CD8-positive, alpha-beta memory T cell (primary cell): ENCODE results near the gene NEK1. TPM values are rescaled to one million over a fixed set of nuclear protein-coding genes. Genes with fewer than 3 reads are reported as not detected.
A peak's percentile ranks its signal among the peaks of the same experiment; 100 is the strongest.
"Not testable (repeated sequence)": the region's sequence is repeated elsewhere in the genome, so short reads cannot be mapped to it uniquely, and the experiment has no call there.

ENCODE experiments used
- CTCF ChIA-PET: fragments of 350-600 bp; sonication (Branson Sonifier 250); formaldehyde crosslinking; loops from one replicate; lab custom pipeline; 2021; ENCODE audit warnings: antibody characterized with exemption; lab: Charles Lee
- POLR2A ChIA-PET: fragments of 350-600 bp; sonication (Branson Sonifier 250); formaldehyde crosslinking; loops from one replicate; lab custom pipeline; 2021; ENCODE audit warnings: antibody characterized with exemption; lab: Charles Lee
- DNase-seq, 5 donors: peaks; one replicate each; pipeline versions ENCODE4 v3.0.0 to v3.0.0-alpha.2; 2020 to 2022; ENCODE audit warnings: mixed read lengths in 1 of 5
- H3K27ac ChIP-seq: one replicate; pipeline ENCODE4 v1.7.0; 2013; ENCODE audit warnings: low read depth, mild to moderate bottlenecking, low read length, moderate library complexity
- H3K27me3 ChIP-seq: 2 replicates; pipeline ENCODE4 v1.7.0; 2013; ENCODE audit warnings: low read length, mild to moderate bottlenecking; ENCODE audit not compliant: insufficient read depth, poor library complexity, severe bottlenecking
- H3K36me3 ChIP-seq: 2 replicates; pipeline ENCODE4 v1.7.0; 2013; ENCODE audit warnings: mild to moderate bottlenecking, low read length, moderate library complexity; ENCODE audit not compliant: insufficient read depth
- H3K4me1 ChIP-seq: 2 replicates; pipeline ENCODE4 v1.7.0; 2013; ENCODE audit warnings: mild to moderate bottlenecking, low read length, moderate library complexity; ENCODE audit not compliant: insufficient read depth
- H3K4me3 ChIP-seq: 2 replicates; pipeline ENCODE4 v1.7.0; 2013; ENCODE audit warnings: mild to moderate bottlenecking, low read length
- H3K9me3 ChIP-seq: 2 replicates; pipeline ENCODE4 v1.7.0; 2013; ENCODE audit warnings: mild to moderate bottlenecking, low read length
- H3K27ac Mint-ChIP-seq, 8 donors: one replicate each; pipeline ENCODE4 v1.8.0; 2020 to 2021; ENCODE audit warnings: mixed read lengths in 8 of 8, mild to moderate bottlenecking in 6 of 8, inconsistent platforms in 3 of 8, moderate library complexity in 3 of 8
- H3K27me3 Mint-ChIP-seq, 2 donors: one replicate each; pipeline ENCODE4 v1.8.0; 2020 to 2021; ENCODE audit warnings: mixed read lengths in 2 of 2, mild to moderate bottlenecking in 1 of 2, moderate library complexity in 1 of 2
- H3K36me3 Mint-ChIP-seq, 3 donors: one replicate each; pipeline ENCODE4 v1.8.0; 2020 to 2021; ENCODE audit warnings: mixed read lengths in 3 of 3, inconsistent platforms in 1 of 3, mild to moderate bottlenecking in 1 of 3
- H3K4me1 Mint-ChIP-seq, 3 donors: one replicate each; pipeline ENCODE4 v1.8.0; 2020 to 2021; ENCODE audit warnings: mixed read lengths in 3 of 3, inconsistent platforms in 1 of 3, mild to moderate bottlenecking in 1 of 3
- H3K4me3 Mint-ChIP-seq, 7 donors: one replicate each; pipeline ENCODE4 v1.8.0; 2020 to 2021; ENCODE audit warnings: mixed read lengths in 7 of 7, mild to moderate bottlenecking in 6 of 7, moderate library complexity in 4 of 7, inconsistent platforms in 2 of 7
- H3K9me3 Mint-ChIP-seq, 5 donors: one replicate each; pipeline ENCODE4 v1.8.0; 2020 to 2022; ENCODE audit warnings: mixed read lengths in 5 of 5, mild to moderate bottlenecking in 3 of 5, moderate library complexity in 2 of 5, inconsistent platforms in 1 of 5
- polyA plus RNA-seq: library from polyadenylated mRNA; unstranded; fragments of 300-500 nt; fragmentation: Illumina TruSeq; gene quantifications from one replicate; pipeline ENCODE4 v1.2.3, GENCODE V29; 2021
- total RNA-seq, 2 experiments: library from RNA; stranded (reverse); gene quantifications; one replicate each; pipeline ENCODE4 v1.2.3, GENCODE V29; 2021

NEK1 gene
- total and polyA plus RNA-seq, 3 experiments from 2014 or later: 10.5 to 11.7 (median 11.6) TPM

GRCh38 chr4:169428376-169428775 is 184.0 kb downstream of the NEK1 start:
- Histone ChIP-seq H3K4me1 (no peaks in the 10 kb centered on the region), H3K27me3 (no peaks in the 10 kb centered on the region), H3K36me3 (no peaks in the 10 kb centered on the region), H3K9me3 (no peaks in the 10 kb centered on the region), H3K27ac (no peak overlapping the region), H3K4me3 (no peak overlapping the region)
- H3K4me1 Mint-ChIP-seq: no peaks in the 10 kb centered on the region
- no peak overlapping the region for H3K4me3 Mint-ChIP-seq
- ChIA-PET CTCF (no interaction called here), POLR2A (no interaction called here)
- H3K27ac Mint-ChIP-seq: peak overlapping the region in 1 of 8 donors; percentile 2
- H3K9me3 Mint-ChIP-seq: no peaks in the 10 kb centered on the region
- DNase-seq: no peak
- H3K36me3 Mint-ChIP-seq: peaks cover 14 to 35% (median 15%) of the 10 kb centered on the region in 3 donors
- no peaks in the 10 kb centered on the region for H3K27me3 Mint-ChIP-seq

DNA sequence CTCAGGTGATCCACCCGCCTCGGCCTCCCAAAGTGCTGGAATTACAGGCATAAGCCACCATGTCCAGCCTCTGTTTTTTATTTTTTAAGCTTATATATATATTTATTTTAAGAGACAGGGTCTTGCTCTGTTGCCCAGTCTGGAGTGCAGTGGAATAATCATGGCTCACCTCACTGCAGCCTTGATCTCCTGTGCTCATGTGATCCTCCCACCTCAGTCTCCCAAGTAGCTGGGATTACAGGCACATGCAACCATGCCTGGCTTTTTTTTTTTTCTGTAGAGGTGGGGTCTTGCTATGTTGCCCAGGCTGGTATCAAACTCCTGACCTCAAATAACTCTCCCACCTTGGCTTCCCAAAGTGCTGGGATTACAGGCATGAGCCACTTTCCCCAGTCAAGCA is 184.7 kb downstream of the NEK1 start:
- DNase-seq, H3K27me3 ChIP-seq, H3K4me3 ChIP-seq, H3K4me1 ChIP-seq, CTCF ChIA-PET, H3K36me3 ChIP-seq, H3K9me3 ChIP-seq, H3K27ac ChIP-seq, H3K27me3 Mint-ChIP-seq, POLR2A ChIA-PET, H3K9me3 Mint-ChIP-seq, H3K4me3 Mint-ChIP-seq, H3K4me1 Mint-ChIP-seq: not testable (repeated sequence)
- Mint-ChIP-seq H3K27ac (peak overlapping the region in 1 of 8 donors; percentile 29), H3K36me3 (peaks cover 14 to 32% (median 15%) of the 10 kb centered on the region in 3 donors)

- no peak overlapping the region for H3K4me3 Mint-ChIP-seq
- H3K4me3 ChIP-seq: no peak overlapping the region
- H3K27me3 ChIP-seq: no peaks in the 10 kb centered on the region
- no peaks in the 10 kb centered on the region for H3K36me3 ChIP-seq
- H3K27ac ChIP-seq: no peak overlapping the region
- H3K4me1 ChIP-seq: no peaks in the 10 kb centered on the region
- DNase-seq: no peak
- CTCF ChIA-PET: no interaction called here
- H3K9me3 ChIP-seq: no peaks in the 10 kb centered on the region
- POLR2A ChIA-PET: no interaction called here
- H3K27me3 Mint-ChIP-seq: no peaks in the 10 kb centered on the region
- no peaks in the 10 kb centered on the region for H3K9me3 Mint-ChIP-seq
- H3K36me3 Mint-ChIP-seq: peaks cover 4 to 36% (median 32%) of the 10 kb centered on the region in 3 donors
- H3K4me1 Mint-ChIP-seq: peaks cover 0 to 5% (median 0%) of the 10 kb centered on the region in 3 donors
- H3K27ac Mint-ChIP-seq: peak overlapping the region in 1 of 8 donors; percentile 18
Measured at GRCh38 chr4:169420291-169420690, 192.1 kb downstream of the NEK1 start.

DNA sequence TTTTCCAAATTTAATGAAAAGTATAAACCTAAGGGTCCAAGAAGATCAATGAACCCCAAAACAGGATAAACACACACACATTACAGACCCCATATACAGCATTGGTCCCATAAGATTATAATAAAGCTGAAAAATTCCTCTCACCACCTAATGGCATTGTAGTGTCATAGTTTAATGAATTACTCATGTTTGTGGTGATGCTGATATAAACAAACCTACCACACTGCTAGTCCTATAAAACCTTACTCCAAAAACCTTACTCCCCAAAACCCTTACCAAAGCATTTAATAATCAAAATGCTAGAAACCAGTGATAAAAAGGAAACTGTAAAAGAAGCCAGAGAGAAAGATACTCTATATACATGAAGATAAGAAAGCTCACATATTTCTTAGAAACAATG is 193.5 kb downstream of the NEK1 start:
- H3K4me3 ChIP-seq: no peak overlapping the region
- Mint-ChIP-seq H3K27ac (no peak overlapping the region), H3K9me3 (no peaks in the 10 kb centered on the region), H3K36me3 (peaks cover 4 to 28% (median 23%) of the 10 kb centered on the region in 3 donors), H3K4me1 (peaks cover 0 to 5% (median 0%) of the 10 kb centered on the region in 3 donors), H3K4me3 (no peak overlapping the region), H3K27me3 (no peaks in the 10 kb centered on the region)
- no peaks in the 10 kb centered on the region for H3K36me3 ChIP-seq
- CTCF ChIA-PET: no interaction called here
- no peak for DNase-seq
- no peaks in the 10 kb centered on the region for H3K9me3 ChIP-seq
- no peaks in the 10 kb centered on the region for H3K4me1 ChIP-seq
- H3K27me3 ChIP-seq: no peaks in the 10 kb centered on the region
- POLR2A ChIA-PET: no interaction called here
- H3K27ac ChIP-seq: no peak overlapping the region

DNA sequence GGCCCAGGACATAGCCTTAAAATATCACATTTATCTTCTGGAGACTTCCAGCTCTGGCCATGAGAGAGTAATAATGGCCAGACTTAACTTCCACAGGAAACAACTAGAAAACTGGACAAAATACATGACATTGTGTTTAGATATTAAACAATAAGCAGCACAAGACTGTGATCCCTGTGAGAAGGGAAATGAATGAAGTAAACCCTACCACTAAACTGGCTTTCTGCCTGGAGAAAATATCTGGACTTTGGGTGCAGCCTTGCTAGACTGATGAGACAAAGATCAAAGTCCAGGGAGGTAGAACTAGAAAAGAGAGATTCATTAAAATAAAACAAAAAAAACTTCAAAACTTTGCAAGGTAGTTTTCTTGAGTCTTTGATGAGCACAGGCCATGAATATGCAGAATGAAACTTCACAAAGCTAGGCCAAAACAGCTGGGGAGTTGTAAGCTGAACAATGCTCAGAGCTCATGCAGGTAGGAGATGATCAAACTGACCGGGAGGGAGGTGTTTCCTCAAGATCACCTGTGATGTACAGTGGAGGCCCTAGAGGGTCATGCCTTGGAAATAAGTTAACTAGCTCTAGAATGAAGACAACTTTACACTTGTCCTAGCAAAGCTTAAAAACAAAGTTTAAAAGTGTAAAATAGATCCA is 194.6 kb downstream of the NEK1 start:
- Histone ChIP-seq H3K36me3 (no peaks in the 10 kb centered on the region), H3K27me3 (no peaks in the 10 kb centered on the region), H3K4me3 (no peak overlapping the region), H3K4me1 (no peaks in the 10 kb centered on the region), H3K27ac (no peak overlapping the region), H3K9me3 (no peaks in the 10 kb centered on the region)
- Mint-ChIP-seq H3K36me3 (peaks cover 4 to 28% (median 20%) of the 10 kb centered on the region in 3 donors), H3K9me3 (no peaks in the 10 kb centered on the region), H3K4me1 (peaks cover under 1 to 5% (median under 1%) of the 10 kb centered on the region in 3 donors), H3K27ac (no peak overlapping the region), H3K4me3 (no peak overlapping the region), H3K27me3 (no peaks in the 10 kb centered on the region)
- DNase-seq: no peak
- ChIA-PET POLR2A (no interaction called here), CTCF (no interaction called here)

GRCh38 chr4:169416997-169417396 is 195.4 kb downstream of the NEK1 start:
- no peak overlapping the region for H3K4me3 Mint-ChIP-seq
- H3K36me3 ChIP-seq: no peaks in the 10 kb centered on the region
- DNase-seq: no peak
- no peaks in the 10 kb centered on the region for H3K27me3 Mint-ChIP-seq
- H3K9me3 ChIP-seq: no peaks in the 10 kb centered on the region
- no peak overlapping the region for H3K4me3 ChIP-seq
- H3K4me1 ChIP-seq: peaks cover 2% of the 10 kb centered on the region
- H3K4me1 Mint-ChIP-seq: peaks cover 3 to 6% (median 5%) of the 10 kb centered on the region in 3 donors
- H3K27ac Mint-ChIP-seq: no peak overlapping the region
- no peaks in the 10 kb centered on the region for H3K9me3 Mint-ChIP-seq
- no peak overlapping the region for H3K27ac ChIP-seq
- peaks cover 4 to 23% (median 15%) of the 10 kb centered on the region in 3 donors for H3K36me3 Mint-ChIP-seq
- no peaks in the 10 kb centered on the region for H3K27me3 ChIP-seq
- ChIA-PET POLR2A (no interaction called here), CTCF (no interaction called here)

- DNase-seq: no peak
- Mint-ChIP-seq H3K27ac (no peak overlapping the region), H3K27me3 (no peaks in the 10 kb centered on the region), H3K36me3 (peaks cover 2 to 20% (median 11%) of the 10 kb centered on the region in 3 donors), H3K9me3 (no peaks in the 10 kb centered on the region), H3K4me3 (no peak overlapping the region), H3K4me1 (peaks cover 5 to 11% (median 10%) of the 10 kb centered on the region in 3 donors)
- H3K27ac ChIP-seq: no peak overlapping the region
- no peaks in the 10 kb centered on the region for H3K27me3 ChIP-seq
- H3K9me3 ChIP-seq: no peaks in the 10 kb centered on the region
- ChIA-PET CTCF (no interaction called here), POLR2A (no interaction called here)
- no peak overlapping the region for H3K4me3 ChIP-seq
- no peaks in the 10 kb centered on the region for H3K36me3 ChIP-seq
- H3K4me1 ChIP-seq: peaks cover 8% of the 10 kb centered on the region
Measured at GRCh38 chr4:169416461-169416860, 195.9 kb downstream of the NEK1 start.

GRCh38 chr4:169414913-169415312 is 197.5 kb downstream of the NEK1 start:
- no peak overlapping the region for H3K4me3 Mint-ChIP-seq
- no peaks in the 10 kb centered on the region for H3K9me3 Mint-ChIP-seq
- no peak overlapping the region for H3K27ac Mint-ChIP-seq
- no peaks in the 10 kb centered on the region for H3K27me3 Mint-ChIP-seq
- peaks cover 21% of the 10 kb centered on the region for H3K4me1 ChIP-seq
- ChIA-PET CTCF (no interaction called here), POLR2A (no interaction called here)
- H3K27me3 ChIP-seq: no peaks in the 10 kb centered on the region
- H3K36me3 Mint-ChIP-seq: peaks cover 0 to 18% (median 7%) of the 10 kb centered on the region in 3 donors
- H3K4me3 ChIP-seq: no peak overlapping the region
- no peaks in the 10 kb centered on the region for H3K9me3 ChIP-seq
- H3K4me1 Mint-ChIP-seq: peaks cover 15 to 26% (median 23%) of the 10 kb centered on the region in 3 donors
- H3K27ac ChIP-seq: no peak overlapping the region
- H3K36me3 ChIP-seq: no peaks in the 10 kb centered on the region
- DNase-seq: no peak
